Measurements from ENCODE around the gene ATP6V1E1. TPM values are rescaled to one million over a fixed set of nuclear protein-coding genes. Genes with fewer than 3 reads are reported as not detected.
"Not testable (repeated sequence)": the region's sequence is repeated elsewhere in the genome, so short reads cannot be mapped to it uniquely, and the experiment has no call there.

ATP6V1E1 gene
- total RNA-seq, 1 donor from 2014 or later = 174 TPM

GRCh38 chr22:17637490-17638181 lies 9.1 kb upstream of the ATP6V1E1 start:
- intact Hi-C loops (cut with DNase I) = loop anchor here (1.0 to 2.0 kb wide), 2 partner anchors 9 to 75 kb away; partner anchors contain the start of genes ATP6V1E1 and SLC25A18
- DNase-seq (ENCODE audit: low spot score) = no peak

- DNase-seq (ENCODE audit: low spot score); intact Hi-C loops (cut with DNase I): not testable (repeated sequence)
Observed at GRCh38 chr22:17636850-17637249, 8.3 kb upstream of the ATP6V1E1 start.

GRCh38 chr22:17634696-17635095 lies 6.1 kb upstream of the ATP6V1E1 start:
- DNase-seq (ENCODE audit: low spot score) = no peak
- intact Hi-C loops (cut with DNase I) = no loop called here

GRCh38 chr22:17633998-17634323 lies 5.4 kb upstream of the ATP6V1E1 start:
- intact Hi-C loops (cut with DNase I) = no loop called here
- DNase-seq (ENCODE audit: low spot score) = no peak

GRCh38 chr22:17633217-17633997 lies 4.9 kb upstream of the ATP6V1E1 start:
- no peak for DNase-seq (ENCODE audit: low spot score)
- intact Hi-C loops (cut with DNase I) = no loop called here

- no peak for DNase-seq (ENCODE audit: low spot score)
- intact Hi-C loops (cut with DNase I) = no loop called here
Observed at GRCh38 chr22:17631076-17631565, 2.6 kb upstream of the ATP6V1E1 start.

GRCh38 chr22:17629641-17630040 lies 1.1 kb upstream of the ATP6V1E1 start:
- intact Hi-C loops (cut with DNase I) = no loop called here
- DNase-seq (ENCODE audit: low spot score) = no peak

- intact Hi-C loops (cut with DNase I) = no loop called here
- no peak for DNase-seq (ENCODE audit: low spot score)
Observed at GRCh38 chr22:17629173-17629489, 582 bp upstream of the ATP6V1E1 start.

- intact Hi-C loops (cut with DNase I) = loop anchor here (1.0 kb wide), 1 partner anchor 10 kb away; the partner anchor contains the start of gene BCL2L13
- DNase-seq (ENCODE audit: low spot score) = no peak
Observed at GRCh38 chr22:17627961-17628405, 566 bp downstream of the ATP6V1E1 start.

GRCh38 chr22:17613280-17613679 lies 15.3 kb downstream of the ATP6V1E1 start:
- intact Hi-C loops (cut with DNase I) = no loop called here
- DNase-seq (ENCODE audit: low spot score) = no peak

GRCh38 chr22:17612057-17612456 lies 16.5 kb downstream of the ATP6V1E1 start:
- no peak for DNase-seq (ENCODE audit: low spot score)
- intact Hi-C loops (cut with DNase I) = no loop called here

GRCh38 chr22:17607891-17608521 lies 20.5 kb downstream of the ATP6V1E1 start:
- no peak for DNase-seq (ENCODE audit: low spot score)
- intact Hi-C loops (cut with DNase I) = no loop called here

- DNase-seq (ENCODE audit: low spot score) = no peak
- intact Hi-C loops (cut with DNase I) = no loop called here
Observed at GRCh38 chr22:17606496-17606895, 22.1 kb downstream of the ATP6V1E1 start.

GRCh38 chr22:17603668-17604067 lies 24.9 kb downstream of the ATP6V1E1 start:
- intact Hi-C loops (cut with DNase I) = no loop called here
- no peak for DNase-seq (ENCODE audit: low spot score)

GRCh38 chr22:17601031-17601430 lies 27.5 kb downstream of the ATP6V1E1 start:
- no peak for DNase-seq (ENCODE audit: low spot score)
- intact Hi-C loops (cut with DNase I) = no loop called here

- intact Hi-C loops (cut with DNase I) = no loop called here
- no peak for DNase-seq (ENCODE audit: low spot score)
Observed at GRCh38 chr22:17598318-17598717, 30.2 kb downstream of the ATP6V1E1 start.

GRCh38 chr22:17597217-17597616 lies 31.3 kb downstream of the ATP6V1E1 start:
- DNase-seq (ENCODE audit: low spot score) = no peak
- intact Hi-C loops (cut with DNase I) = no loop called here

GRCh38 chr22:17596226-17596625 lies 32.3 kb downstream of the ATP6V1E1 start:
- DNase-seq (ENCODE audit: low spot score) = no peak
- intact Hi-C loops (cut with DNase I) = no loop called here

- no peak for DNase-seq (ENCODE audit: low spot score)
- intact Hi-C loops (cut with DNase I) = no loop called here
Observed at GRCh38 chr22:17592201-17592600, 36.3 kb downstream of the ATP6V1E1 start.

- no peak for DNase-seq (ENCODE audit: low spot score)
- intact Hi-C loops (cut with DNase I) = no loop called here
Observed at GRCh38 chr22:17590586-17590985, 38.0 kb downstream of the ATP6V1E1 start.
